Hepatocyte (in vitro differentiated cells): ENCODE measurements around the gene FADS1. TPM values are rescaled to one million over a fixed set of nuclear protein-coding genes. Genes with fewer than 3 reads are reported as not detected.

ENCODE experiments used
- DNase-seq: peaks from one replicate; pipeline ENCODE4 v3.0.0-alpha.2; 2016; ENCODE audit warnings: low spot score
- H2AFZ ChIP-seq: fragments of 200-600 bp; sonication (generic); 2 replicates; pipeline ENCODE4 v1.6.0; 2016; ENCODE audit warnings: antibody characterized with exemption, mild to moderate bottlenecking
- H3K27ac ChIP-seq: fragments of 200-600 bp; sonication (generic); 2 replicates; pipeline ENCODE4 v1.5.1; 2016; ENCODE audit warnings: mild to moderate bottlenecking
- H3K27me3 ChIP-seq: fragments of 200-600 bp; sonication (generic); 2 replicates; pipeline ENCODE4 v1.6.1; 2016
- H3K36me3 ChIP-seq: fragments of 200-600 bp; sonication (generic); replicated peaks from 2 replicates; pipeline ENCODE4 v1.5.1; 2016; ENCODE audit warnings: low read depth; ENCODE audit not compliant: insufficient read depth
- H3K4me1 ChIP-seq: fragments of 200-600 bp; sonication (generic); 2 replicates; pipeline ENCODE4 v1.5.1; 2016; ENCODE audit warnings: mild to moderate bottlenecking, moderate library complexity; ENCODE audit not compliant: insufficient read depth
- H3K4me2 ChIP-seq: fragments of 200-600 bp; sonication (generic); 2 replicates; pipeline ENCODE4 v1.6.0; 2016
- H3K4me3 ChIP-seq: fragments of 200-600 bp; sonication (generic); 2 replicates; pipeline ENCODE4 v1.5.1; 2016; ENCODE audit warnings: mild to moderate bottlenecking
- H3K79me2 ChIP-seq: fragments of 200-600 bp; sonication (generic); 2 replicates; pipeline ENCODE4 v1.6.0; 2017; ENCODE audit warnings: mild to moderate bottlenecking
- H3K9me2 ChIP-seq: fragments of 200-600 bp; sonication (generic); replicated peaks from 2 replicates; pipeline ENCODE4 v1.6.0; 2017; ENCODE audit warnings: mild to moderate bottlenecking; ENCODE audit not compliant: insufficient read depth
- H3K9me3 ChIP-seq: fragments of 200-600 bp; sonication (generic); 2 replicates; pipeline ENCODE4 v1.5.1; 2016; ENCODE audit warnings: low read depth, mild to moderate bottlenecking
- H4K20me1 ChIP-seq: fragments of 200-600 bp; sonication (generic); 2 replicates; pipeline ENCODE4 v1.6.0; 2016; ENCODE audit warnings: mild to moderate bottlenecking; ENCODE audit not compliant: insufficient read depth, poor library complexity, severe bottlenecking
- CTCF ChIP-seq: fragments of 200-600 bp; sonication (generic); IDR thresholded peaks from 2 replicates; pipeline ENCODE4 v1.5.1; 2016; ENCODE audit warnings: antibody characterized with exemption, mild to moderate bottlenecking; ENCODE audit not compliant: poor library complexity
- EZH2 ChIP-seq: fragments of 200-600 bp; sonication (generic); IDR thresholded peaks from 2 replicates; pipeline ENCODE4 v1.6.1; 2016; ENCODE audit warnings: antibody characterized with exemption, mild to moderate bottlenecking, borderline replicate concordance
- EZH2phosphoT487 ChIP-seq: fragments of 200-600 bp; sonication (generic); IDR thresholded peaks from one replicate; pipeline ENCODE4 v1.6.1; 2018; ENCODE audit warnings: antibody characterized with exemption, mild to moderate bottlenecking, low read depth, moderate library complexity; ENCODE audit not compliant: unreplicated experiment, severe bottlenecking
- WGBS: methylation state at CpG from one replicate; pipeline ENCODE4 v1.1.6; 2016; ENCODE audit warnings: low lambda C conversion rate; ENCODE audit errors: missing lambda C conversion rate; 5-methylcytosine and 5-hydroxymethylcytosine counted together
- microRNA counts: library from miRNA; unstranded; fragments of <30 nt; microRNA quantifications from one replicate; lab custom pipeline; 2017
- polyA plus RNA-seq: library from polyadenylated mRNA; unstranded; fragments of >200 nt; fragmentation: Nextera tagmentation; extraction: Ambion mirVana; gene quantifications from 2 replicates; pipeline ENCODE4 v1.2.1, GENCODE V29; 2016
- total RNA-seq: library from RNA; depleted of rRNA; stranded (reverse); fragments of >200 nt; gene quantifications from 2 replicates; pipeline ENCODE4 v1.2.3, GENCODE V29; 2014

Gene FADS1
- total and polyA plus RNA-seq, 2 experiments from 2014 or later, result 151 to 230 TPM

- Histone ChIP-seq H2AFZ (peak within 1 kb of the TSS; percentile 74), H3K36me3 (no peaks in the 10 kb centered on the region), H3K79me2 (peaks cover 53% of the 10 kb centered on the region), H3K9me3 (no peaks in the 10 kb centered on the region), H3K4me3 (peak within 1 kb of the TSS; percentile 70), H3K27ac (peak within 1 kb of the TSS; percentile 98), H4K20me1 (no peaks in the 10 kb centered on the region), H3K9me2 (no peaks in the 10 kb centered on the region), H3K4me1 (peaks cover 63% of the 10 kb centered on the region), H3K27me3 (no peaks in the 10 kb centered on the region), H3K4me2 (peak within 1 kb of the TSS; percentile 94)
- 8% methylated on average over 30 of the region's 93 CpGs for WGBS
- peak; percentile 88 for DNase-seq
- TF ChIP-seq EZH2phosphoT487, result no peak
- peak; percentile 59 for TF ChIP-seq CTCF
Observed at GRCh38 chr11:61752117-61752924, 64.5 kb downstream of the FADS1 start, which contains the start of gene MYRF. Gene MYRF, plus strand, starts transcription at chr11:61752636. Its CDS starts 109 bp downstream, at chr11:61752745.

- H2AFZ ChIP-seq, result no peak overlapping the region
- H3K27ac ChIP-seq, result no peak overlapping the region
- TF ChIP-seq EZH2 (no peak), EZH2phosphoT487 (no peak), CTCF (no peak)
- WGBS, result 85% methylated on average over 14 of the region's 14 CpGs
- no peak overlapping the region for H3K4me2 ChIP-seq
- no peaks in the 10 kb centered on the region for H3K36me3 ChIP-seq
- H3K9me2 ChIP-seq, result no peaks in the 10 kb centered on the region
- H3K4me3 ChIP-seq, result no peak overlapping the region
- H3K27me3 ChIP-seq, result no peaks in the 10 kb centered on the region
- peaks cover 43% of the 10 kb centered on the region for H3K79me2 ChIP-seq
- H3K9me3 ChIP-seq, result no peaks in the 10 kb centered on the region
- no peaks in the 10 kb centered on the region for H4K20me1 ChIP-seq
- no peak for DNase-seq
- H3K4me1 ChIP-seq, result peaks cover 57% of the 10 kb centered on the region
Observed at GRCh38 chr11:61751384-61751783, 65.4 kb downstream of the FADS1 start.

GRCh38 chr11:61750631-61751273 lies 66.1 kb downstream of the FADS1 start:
- Histone ChIP-seq H3K4me1 (peaks cover 51% of the 10 kb centered on the region), H3K36me3 (no peaks in the 10 kb centered on the region), H3K79me2 (peaks cover 37% of the 10 kb centered on the region), H3K9me3 (no peaks in the 10 kb centered on the region), H4K20me1 (no peaks in the 10 kb centered on the region), H3K4me3 (no peak overlapping the region), H2AFZ (no peak overlapping the region), H3K27ac (no peak overlapping the region), H3K27me3 (no peaks in the 10 kb centered on the region), H3K4me2 (no peak overlapping the region), H3K9me2 (no peaks in the 10 kb centered on the region)
- TF ChIP-seq EZH2phosphoT487, result no peak
- TF ChIP-seq EZH2, result no peak
- TF ChIP-seq CTCF, result no peak
- WGBS, result over 99% methylated on average over 5 of the region's 5 CpGs
- DNase-seq, result no peak

MicroRNA genes within 50 kb of the gene (microRNA counts, 767-probe panel; counts per million panel counts)
- microRNA hsa-miR-1908 (lab: Ali Mortazavi, UCI) (not detected), microRNA hsa-miR-611 (lab: Ali Mortazavi, UCI) (not detected)

Other genes with a start within 250 kb of the FADS1 start
- gene SYT7, start 235.9 kb downstream of the FADS1 start, total RNA-seq, result 13.5 and 15.5 TPM in 2 replicates
- 8.7 and 11.3 TPM in 2 replicates for gene SYT7, start 235.9 kb downstream of the FADS1 start, polyA plus RNA-seq
- 5.5 and 8.9 TPM in 2 replicates for gene DAGLA, start 136.6 kb downstream of the FADS1 start, total RNA-seq
- 7.4 and 8.3 TPM in 2 replicates for gene DAGLA, start 136.6 kb downstream of the FADS1 start, polyA plus RNA-seq
- gene MYRF, start 64.4 kb downstream of the FADS1 start, total RNA-seq, result 42.2 and 57.3 TPM in 2 replicates
- 96.7 and 115 TPM in 2 replicates for gene MYRF, start 64.4 kb downstream of the FADS1 start, polyA plus RNA-seq
- gene TMEM258, start 24.4 kb downstream of the FADS1 start, total RNA-seq, result 64.7 and 90.9 TPM in 2 replicates
- gene TMEM258, start 24.4 kb downstream of the FADS1 start, polyA plus RNA-seq, result 253 and 255 TPM in 2 replicates
- 14.2 and 15.4 TPM in 2 replicates for gene FEN1, start 24.1 kb downstream of the FADS1 start, total RNA-seq
- 13.6 and 21.0 TPM in 2 replicates for gene FEN1, start 24.1 kb downstream of the FADS1 start, polyA plus RNA-seq
- gene FADS2, start 11.3 kb upstream of the FADS1 start, total RNA-seq, result 256 and 317 TPM in 2 replicates
- 277 and 356 TPM in 2 replicates for gene FADS2, start 11.3 kb upstream of the FADS1 start, polyA plus RNA-seq
- 19.4 and 25.0 TPM in 2 replicates for gene FADS3, start 74.5 kb upstream of the FADS1 start, total RNA-seq
- 36.0 and 37.0 TPM in 2 replicates for gene FADS3, start 74.5 kb upstream of the FADS1 start, polyA plus RNA-seq
- gene RAB3IL1, start 100.6 kb upstream of the FADS1 start, total RNA-seq, result 9.1 and 10.8 TPM in 2 replicates
- 15.4 and 18.6 TPM in 2 replicates for gene RAB3IL1, start 100.6 kb upstream of the FADS1 start, polyA plus RNA-seq
- gene BEST1, start 133.3 kb upstream of the FADS1 start, total RNA-seq, result 3.5 and 4.7 TPM in 2 replicates
- 5.7 and 6.9 TPM in 2 replicates for gene BEST1, start 133.3 kb upstream of the FADS1 start, polyA plus RNA-seq
- gene FTH1, start 150.6 kb upstream of the FADS1 start, total RNA-seq, result 1,071 and 1,519 TPM in 2 replicates
- 8,379 and 8,694 TPM in 2 replicates for gene FTH1, start 150.6 kb upstream of the FADS1 start, polyA plus RNA-seq